ENCODE results near the gene SOX14.

GRCh38 chr3:137764563-137765309, 621 bp downstream of the SOX14 start:
- no peak for TF ChIP-seq EZH2 (IDR thresholded peaks at IDR 0.05; ENCODE audit: borderline replicate concordance, low read length)
- TF ChIP-seq CTCF (IDR thresholded peaks at IDR 0.05; ENCODE audit: low read length) = no peak

Data from OCI-LY1 (cell line).